Endometrial microvascular endothelial cells (primary cell): ENCODE results near the gene DNM3. TPM values are rescaled to one million over a fixed set of nuclear protein-coding genes. Genes with fewer than 3 reads are reported as not detected.
"Not testable (repeated sequence)": the region's sequence is repeated elsewhere in the genome, so short reads cannot be mapped to it uniquely, and the experiment has no call there.

Source experiments
- in situ Hi-C: cut with HindIII; loops from 2 replicates; pipeline ENCODE4 v1.10.0; 2017; ENCODE audit warnings: low sequenced_read_pairs, low pct_unique_long_range_greater_than_20kb; ENCODE audit errors: inconsistent ontology term
- total RNA-seq: library from RNA; depleted of rRNA; stranded (reverse); fragments of >200 nt; gene quantifications from one replicate; pipeline ENCODE4 v1.2.3, GENCODE V29; 2015; ENCODE audit errors: inconsistent ontology term

Gene DNM3
- total RNA-seq, 1 donor from 2014 or later: 0.84 TPM

GRCh38 chr1:172043900-172044299 is 202.6 kb downstream of the DNM3 start:
- in situ Hi-C loops: no loop called here

DNA sequence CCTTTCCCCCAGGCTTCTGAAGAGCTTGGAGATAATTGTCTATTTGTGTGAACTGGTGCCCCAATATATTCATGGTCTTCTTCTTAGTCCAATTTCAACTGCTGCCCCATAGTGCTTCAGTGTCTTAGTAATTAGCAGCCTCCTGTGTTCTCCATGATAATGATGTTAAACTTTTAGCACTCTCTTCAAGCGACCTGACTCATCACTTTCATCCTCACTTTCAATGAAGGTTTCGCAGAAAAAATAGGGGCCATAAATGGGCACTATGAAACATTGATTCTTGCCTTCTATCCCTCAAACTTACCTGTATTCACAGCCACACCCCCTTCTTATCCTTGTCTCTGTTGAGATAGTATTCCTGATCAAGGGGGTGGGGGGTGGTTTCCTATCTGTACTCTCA is 210.6 kb downstream of the DNM3 start:
- in situ Hi-C loops: no loop called here

DNA sequence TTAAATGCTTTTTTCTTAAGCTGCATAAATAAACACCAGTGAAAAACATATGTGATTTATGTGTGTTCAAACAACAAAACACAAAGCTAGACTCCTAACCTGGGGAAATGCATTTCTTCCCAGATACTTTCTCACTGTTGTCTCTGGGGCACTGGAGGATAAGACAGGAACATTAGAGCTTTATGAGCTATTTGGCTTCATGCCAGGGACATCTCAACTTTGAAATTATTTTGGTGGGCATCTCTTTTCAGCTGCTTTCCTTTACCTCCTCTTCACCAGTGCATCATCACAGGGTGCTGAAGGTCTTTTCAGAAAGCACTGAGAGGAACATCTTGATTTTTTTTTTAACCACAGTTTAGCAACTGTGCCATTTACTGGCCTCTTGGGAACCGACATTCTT is 212.9 kb downstream of the DNM3 start:
- in situ Hi-C loops: no loop called here

GRCh38 chr1:172055816-172056419 is 214.6 kb downstream of the DNM3 start:
- in situ Hi-C loops: not testable (repeated sequence)

GRCh38 chr1:172068334-172068733 is 227.0 kb downstream of the DNM3 start:
- in situ Hi-C loops: no loop called here

DNA sequence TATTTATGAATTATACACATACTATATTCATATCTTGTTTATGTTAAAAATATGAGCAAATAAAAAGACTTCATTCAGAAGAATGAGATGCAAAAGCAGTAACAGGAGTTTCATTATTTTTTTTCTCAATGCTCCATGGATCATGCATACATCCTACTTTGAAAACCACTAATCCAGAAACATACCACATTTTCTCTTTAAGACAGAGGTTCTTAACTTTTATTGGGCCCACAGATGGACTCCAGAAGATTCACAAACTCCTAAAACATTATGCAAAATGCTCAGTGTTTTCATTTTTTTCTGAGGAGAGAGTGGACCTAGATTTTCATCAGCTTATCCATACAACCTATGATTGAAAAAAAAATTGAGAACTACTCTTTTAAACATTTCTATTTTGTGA is 227.8 kb downstream of the DNM3 start:
- in situ Hi-C loops: no loop called here

DNA sequence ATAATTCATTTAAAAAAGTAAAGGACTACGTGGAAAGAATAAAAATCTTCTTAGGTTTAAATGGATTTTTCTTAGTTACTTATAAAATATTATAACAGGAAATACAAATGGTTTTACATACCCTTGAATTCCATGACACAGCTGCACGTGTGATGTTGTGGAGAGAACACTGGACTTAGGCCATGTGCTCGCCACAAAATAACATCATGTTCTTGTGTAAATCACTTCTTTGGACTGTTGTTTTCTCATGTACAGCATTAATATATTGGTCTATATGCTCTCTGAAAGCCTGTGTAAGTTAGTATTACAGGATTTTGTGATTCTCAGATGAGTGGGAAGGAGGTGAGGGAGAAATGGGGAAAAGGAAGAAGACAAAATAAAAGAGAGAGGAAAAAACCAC is 228.2 kb downstream of the DNM3 start:
- in situ Hi-C loops: no loop called here

GRCh38 chr1:172070055-172070454 is 228.8 kb downstream of the DNM3 start:
- in situ Hi-C loops: no loop called here

DNA sequence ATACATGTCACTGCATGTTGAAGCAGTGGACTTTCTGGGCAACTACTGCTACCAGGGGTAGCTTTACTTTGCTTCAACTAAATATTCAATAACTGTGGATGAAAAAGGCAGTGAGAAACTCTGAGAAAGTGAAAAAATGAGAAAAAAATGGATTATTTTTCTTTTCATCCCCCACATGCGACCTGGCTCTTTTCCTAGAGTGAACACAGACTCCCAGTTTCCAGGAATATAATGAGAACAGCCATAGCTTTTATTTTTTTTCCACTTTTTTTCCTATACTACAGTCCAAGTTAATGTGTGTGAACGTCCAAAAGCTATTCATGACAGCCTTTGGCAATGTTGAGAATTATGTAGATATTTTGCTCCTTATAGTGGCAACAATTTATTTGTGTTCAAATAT is 230.4 kb downstream of the DNM3 start:
- in situ Hi-C loops: no loop called here

- in situ Hi-C loops: not testable (repeated sequence)
These were observed 238.6 kb downstream of the DNM3 start for GRCh38 chr1:172079859-172080258.

DNA sequence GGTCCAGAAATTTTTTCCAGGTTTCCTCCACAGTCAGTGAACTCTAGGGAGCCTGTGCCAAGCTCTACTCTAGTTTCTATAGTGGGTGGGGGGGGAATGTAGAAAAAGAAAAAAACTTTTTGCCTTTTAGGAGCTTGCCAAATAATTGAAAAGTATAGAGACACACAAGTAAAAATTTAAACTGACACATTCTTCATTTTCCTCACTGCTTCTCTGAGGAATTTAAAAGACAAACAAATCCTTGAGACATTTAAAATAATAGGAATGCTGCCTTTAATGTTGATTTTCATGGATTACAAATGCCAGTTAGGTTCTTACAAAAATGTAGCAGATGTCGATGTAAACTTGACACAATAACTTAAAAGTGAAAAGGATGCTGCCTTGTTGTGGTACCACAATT is 241.9 kb downstream of the DNM3 start:
- in situ Hi-C loops: no loop called here

GRCh38 chr1:172084876-172085275 is 243.6 kb downstream of the DNM3 start:
- in situ Hi-C loops: no loop called here

DNA sequence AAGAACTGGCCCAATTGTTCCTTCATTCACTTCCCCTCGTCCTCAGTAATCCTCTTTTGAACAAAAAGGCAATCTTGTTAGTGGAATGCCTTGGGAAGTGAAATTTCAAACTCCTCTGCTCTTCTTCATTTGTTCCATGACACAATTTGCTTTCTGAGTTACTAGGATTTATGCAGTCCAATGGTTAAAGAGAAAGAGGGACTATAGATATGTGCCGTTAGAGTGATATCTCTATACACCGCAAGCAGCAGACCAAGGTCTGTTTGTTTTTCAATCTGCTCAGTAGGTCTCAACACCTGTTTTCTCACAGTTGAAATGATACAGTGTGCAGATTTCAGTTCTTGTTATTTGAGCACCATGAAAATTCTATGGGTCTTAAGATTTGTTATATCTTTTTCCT is 244.0 kb downstream of the DNM3 start:
- in situ Hi-C loops: no loop called here

DNA sequence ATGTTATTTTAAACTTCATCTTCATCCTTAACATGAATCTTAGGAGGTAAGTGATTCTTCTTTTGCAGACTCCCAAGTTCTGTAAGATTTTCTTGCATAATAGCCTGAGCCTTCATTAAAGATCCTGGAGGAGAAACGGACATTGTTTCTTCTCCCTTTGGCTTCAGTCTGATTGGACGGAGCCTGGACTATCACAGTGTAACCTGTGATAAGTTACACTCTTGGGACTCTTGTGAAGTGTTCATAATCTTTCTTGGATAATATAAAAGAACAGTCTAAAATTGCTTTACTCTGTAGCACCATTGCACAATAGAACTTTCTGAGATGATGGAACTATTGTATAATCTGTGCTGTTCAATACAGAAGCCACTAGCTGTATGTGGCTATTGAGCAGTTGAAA is 244.8 kb downstream of the DNM3 start:
- in situ Hi-C loops: no loop called here

DNA sequence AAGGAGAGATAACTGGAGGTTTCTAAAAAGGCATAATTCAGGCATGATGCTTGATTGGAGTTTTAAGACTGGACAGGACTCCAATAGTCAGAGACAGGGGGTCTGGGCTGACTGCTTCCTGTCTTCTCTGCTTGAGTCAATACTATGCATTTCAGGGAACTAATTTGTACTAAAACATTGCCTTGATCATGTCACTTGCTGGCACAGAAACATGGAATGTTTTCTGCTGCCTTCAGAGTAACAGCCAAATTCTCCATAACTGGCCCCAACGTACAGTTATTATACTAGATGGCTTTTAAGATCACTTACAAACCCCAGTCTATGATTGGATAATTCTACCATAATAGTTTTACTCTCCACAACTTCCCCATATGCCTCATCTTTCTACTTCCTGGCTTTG is 247.0 kb downstream of the DNM3 start:
- in situ Hi-C loops: no loop called here

GRCh38 chr1:172089768-172090510 is 248.6 kb downstream of the DNM3 start:
- in situ Hi-C loops: no loop called here

- in situ Hi-C loops: no loop called here
These were observed 249.2 kb downstream of the DNM3 start for GRCh38 chr1:172090511-172090817.

GRCh38 chr1:172095846-172096245 is 254.5 kb downstream of the DNM3 start:
- in situ Hi-C loops: no loop called here

DNA sequence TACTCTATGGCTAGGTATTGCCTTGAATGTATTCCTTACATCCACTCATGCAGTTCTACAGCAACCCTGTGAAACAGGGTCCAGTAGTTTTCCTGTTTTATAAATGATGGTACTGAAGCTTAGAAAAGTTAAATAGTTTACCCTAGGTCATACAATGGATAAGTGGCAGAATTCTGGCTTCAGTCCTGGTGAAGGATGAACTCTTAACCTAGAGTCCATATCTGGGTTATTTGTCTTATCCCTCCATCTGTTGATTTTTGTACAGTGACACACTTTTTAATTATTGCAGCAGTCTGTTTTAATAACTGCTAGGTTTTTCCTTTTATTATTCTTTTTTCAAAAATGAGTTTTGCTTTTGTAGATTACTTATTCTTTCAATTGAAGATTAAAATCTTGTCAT is 263.9 kb downstream of the DNM3 start:
- in situ Hi-C loops: no loop called here

- in situ Hi-C loops: no loop called here
These were observed 266.1 kb downstream of the DNM3 start for GRCh38 chr1:172107316-172107975.
